ENCODE data around the gene ZNF19.

DNA sequence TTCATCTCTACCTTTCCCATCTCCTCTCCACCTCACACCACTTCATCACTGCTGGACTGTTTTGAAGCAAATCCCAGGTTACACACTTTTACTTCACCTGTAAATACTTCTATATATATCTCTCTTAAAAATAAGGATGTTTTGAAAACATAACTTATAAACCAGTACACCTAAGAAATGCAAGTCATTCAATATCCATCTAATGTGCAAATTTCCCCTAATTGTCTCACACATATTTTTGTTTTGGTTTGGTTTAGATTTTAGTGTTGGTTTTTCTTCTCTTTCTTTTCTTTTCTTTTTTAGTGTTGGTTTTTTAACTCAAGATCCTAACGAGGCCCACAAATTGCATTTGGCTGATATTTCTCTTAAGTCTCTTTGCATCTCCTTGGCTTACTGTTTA, 17.9 kb upstream of the ZNF19 start:
- TF ChIP-seq SUZ12 (IDR thresholded peaks at IDR 0.05; ENCODE audit: extremely low read depth, insufficient read depth, insufficient read length) (no peak), ZNF274 (IDR thresholded peaks at IDR 0.05; ENCODE audit: low read depth, low read length) (no peak)
